Common myeloid progenitor, CD34-positive (primary cell): ENCODE data around the gene CUEDC1.
"Not testable (repeated sequence)": the region's sequence is repeated elsewhere in the genome, so short reads cannot be mapped to it uniquely, and the experiment has no call there.

Source experiments
- CTCF ChIA-PET: fragments of 350-600 bp; sonication (Branson Sonifier 250); formaldehyde crosslinking; loops from one replicate; lab custom pipeline; 2021; ENCODE audit warnings: antibody characterized with exemption; lab: Charles Lee
- POLR2A ChIA-PET: fragments of 350-600 bp; sonication (Branson Sonifier 250); formaldehyde crosslinking; loops from one replicate; lab custom pipeline; 2021; ENCODE audit warnings: antibody characterized with exemption; lab: Charles Lee
- DNase-seq, 3 donors: peaks; one replicate each; pipeline versions ENCODE4 v3.0.0 to v3.0.0-alpha.2; 2013
- H3K27ac ChIP-seq, 2 experiments: 1 replicate in 1 of 2; 2 replicates in 1 of 2; pipeline ENCODE4 v1.7.0; 2013; ENCODE audit warnings: inconsistent platforms in 2 of 2, low read length in 2 of 2, mild to moderate bottlenecking in 2 of 2, low read depth in 1 of 2, moderate library complexity in 1 of 2; ENCODE audit not compliant: severe bottlenecking in 2 of 2, insufficient read depth in 1 of 2, poor library complexity in 1 of 2
- H3K27me3 ChIP-seq, 5 experiments: replicated peaks in 2 of 5; 1 replicate in 3 of 5; 2 replicates in 2 of 5; pipeline versions ENCODE4 v1.6.1 to v1.7.0; 2013; ENCODE audit warnings: low read length in 4 of 5, mild to moderate bottlenecking in 2 of 5, moderate library complexity in 2 of 5, inconsistent platforms in 1 of 5; ENCODE audit not compliant: insufficient read depth in 5 of 5, control insufficient read depth in 4 of 5
- H3K36me3 ChIP-seq, 4 experiments: 1 replicate in 2 of 4; 2 replicates in 2 of 4; pipeline versions ENCODE4 v1.6.1 to v1.7.0; 2013; ENCODE audit warnings: low read length in 3 of 4, control low read depth in 1 of 4, mild to moderate bottlenecking in 1 of 4; ENCODE audit not compliant: control insufficient read depth in 4 of 4, insufficient read depth in 4 of 4
- H3K4me1 ChIP-seq, 4 experiments: 1 replicate in 3 of 4; 2 replicates in 1 of 4; pipeline versions ENCODE4 v1.6.1 to v1.7.1; 2013; ENCODE audit warnings: low read length in 3 of 4, mild to moderate bottlenecking in 3 of 4, control low read depth in 1 of 4, inconsistent platforms in 1 of 4, moderate library complexity in 1 of 4; ENCODE audit not compliant: control insufficient read depth in 4 of 4, insufficient read depth in 4 of 4; ENCODE audit errors: control extremely low read depth in 1 of 4
- H3K4me3 ChIP-seq, 7 experiments: 1 replicate in 4 of 7; 2 replicates in 3 of 7; pipeline versions ENCODE4 v1.5.1 to v1.7.0; 2013; ENCODE audit warnings: mild to moderate bottlenecking in 7 of 7, low read length in 6 of 7, moderate library complexity in 6 of 7, inconsistent platforms in 2 of 7, low read depth in 2 of 7, control low read depth in 1 of 7; ENCODE audit not compliant: insufficient read depth in 4 of 7, control insufficient read depth in 1 of 7; ENCODE audit errors: extremely low read depth in 1 of 7
- H3K9me3 ChIP-seq, 5 experiments: 1 replicate in 4 of 5; 2 replicates in 1 of 5; pipeline versions ENCODE4 v1.6.1 to v1.7.1; 2013; ENCODE audit warnings: low read length in 4 of 5, mild to moderate bottlenecking in 2 of 5, inconsistent platforms in 1 of 5, low read depth in 1 of 5, moderate library complexity in 1 of 5; ENCODE audit not compliant: control insufficient read depth in 4 of 5, insufficient read depth in 2 of 5; ENCODE audit errors: control extremely low read depth in 1 of 5
- WGBS: methylation state at CpG from one replicate; pipeline ENCODE4 v1.1.5; 2013; ENCODE audit not compliant: insufficient coverage; 5-methylcytosine and 5-hydroxymethylcytosine counted together

Gene CUEDC1

GRCh38 chr17:57926723-57927047 lies 28.5 kb downstream of the CUEDC1 start:
- H3K27ac ChIP-seq: no peak overlapping the region
- POLR2A ChIA-PET: no interaction called here
- WGBS: 97% methylated on average over 4 of the region's 7 CpGs
- CTCF ChIA-PET: interaction anchor here (1.3 to 1.9 kb wide), 2 partner anchors 21 to 24 kb away, joined by 4 to 7 read pairs; no protein-coding TSS in a partner anchor
- H3K36me3 ChIP-seq: no peaks in the 10 kb centered on the region
- no peak overlapping the region for H3K4me3 ChIP-seq
- H3K4me1 ChIP-seq: peaks cover 0 to 3% (median 0%) of the 10 kb centered on the region in 4 experiments
- no peak for DNase-seq
- no peaks in the 10 kb centered on the region for H3K9me3 ChIP-seq
- H3K27me3 ChIP-seq: peaks cover 0 to 2% (median 0%) of the 10 kb centered on the region in 5 experiments

- ChIA-PET CTCF (interaction anchor here (0.9 to 1.9 kb wide), 5 partner anchors 14 to 70 kb away, joined by 3 to 8 read pairs (median 4); no protein-coding TSS in a partner anchor), POLR2A (no interaction called here)
- Histone ChIP-seq H3K27ac (no peak overlapping the region), H3K4me1 (no peaks in the 10 kb centered on the region), H3K27me3 (peaks cover 0 to 2% (median 0%) of the 10 kb centered on the region in 5 experiments), H3K4me3 (no peak overlapping the region), H3K9me3 (no peaks in the 10 kb centered on the region), H3K36me3 (no peaks in the 10 kb centered on the region)
- 95% methylated on average over 9 of the region's 9 CpGs for WGBS
- DNase-seq: no peak
Measured at GRCh38 chr17:57925361-57925990, 29.7 kb downstream of the CUEDC1 start.

- 100% methylated on average over 2 of the region's 4 CpGs for WGBS
- Histone ChIP-seq H3K27ac (no peak overlapping the region), H3K4me3 (no peak overlapping the region), H3K9me3 (no peaks in the 10 kb centered on the region), H3K4me1 (no peaks in the 10 kb centered on the region), H3K27me3 (peaks cover 0 to 2% (median 0%) of the 10 kb centered on the region in 5 experiments), H3K36me3 (no peaks in the 10 kb centered on the region)
- CTCF ChIA-PET: interaction anchor here (1.7 kb wide), 1 partner anchor 15 kb away, joined by 8 read pairs; no protein-coding TSS in a partner anchor
- POLR2A ChIA-PET: no interaction called here
- no peak for DNase-seq
Measured at GRCh38 chr17:57924677-57925076, 30.5 kb downstream of the CUEDC1 start.

GRCh38 chr17:57923182-57923872 lies 31.9 kb downstream of the CUEDC1 start:
- WGBS: 100% methylated on average over 4 of the region's 5 CpGs
- CTCF ChIA-PET: interaction anchor here (0.8 to 1.8 kb wide), 3 partner anchors 12 to 70 kb away, joined by 4 to 11 read pairs (median 6); no protein-coding TSS in a partner anchor
- POLR2A ChIA-PET: no interaction called here

GRCh38 chr17:57922745-57923144 lies 32.5 kb downstream of the CUEDC1 start:
- DNase-seq, H3K36me3 ChIP-seq, H3K27ac ChIP-seq, H3K9me3 ChIP-seq, POLR2A ChIA-PET, H3K4me1 ChIP-seq, H3K27me3 ChIP-seq, H3K4me3 ChIP-seq: not testable (repeated sequence)
- 100% methylated on average over 3 of the region's 4 CpGs for WGBS
- CTCF ChIA-PET: interaction anchor here (0.8 to 1.8 kb wide), 3 partner anchors 12 to 71 kb away, joined by 4 to 11 read pairs (median 6); no protein-coding TSS in a partner anchor

More at GRCh38 chr17:57923182-57923872, 31.9 kb downstream of the CUEDC1 start:
- H3K9me3 ChIP-seq: no peaks in the 10 kb centered on the region
- H3K27ac ChIP-seq: no peak overlapping the region
- peaks cover 0 to 2% (median 0%) of the 10 kb centered on the region in 5 experiments for H3K27me3 ChIP-seq
- H3K36me3 ChIP-seq: no peaks in the 10 kb centered on the region
- DNase-seq: no peak
- no peaks in the 10 kb centered on the region for H3K4me1 ChIP-seq
- no peak overlapping the region for H3K4me3 ChIP-seq

- H3K9me3 ChIP-seq: no peaks in the 10 kb centered on the region
- no peak overlapping the region for H3K4me3 ChIP-seq
- POLR2A ChIA-PET: no interaction called here
- H3K27me3 ChIP-seq: peaks cover 0 to 2% (median 0%) of the 10 kb centered on the region in 5 experiments
- CTCF ChIA-PET: interaction anchor here (1.1 to 1.4 kb wide), 4 partner anchors 15 to 74 kb away, joined by 3 to 4 read pairs (median 3); no protein-coding TSS in a partner anchor
- H3K27ac ChIP-seq: no peak overlapping the region
- DNase-seq: no peak
- no peaks in the 10 kb centered on the region for H3K36me3 ChIP-seq
- no peaks in the 10 kb centered on the region for H3K4me1 ChIP-seq
- WGBS: 86% methylated on average over 11 of the region's 13 CpGs
Measured at GRCh38 chr17:57920916-57921703, 34.1 kb downstream of the CUEDC1 start.
